Ammon's horn (tissue), 1 donor: ENCODE data around the gene SPAG7.
A peak's percentile ranks its signal among the peaks of the same experiment; 100 is the strongest.

ENCODE experiments used
- DNase-seq: peaks from one replicate; pipeline ENCODE4 v3.0.0-alpha.2; 2016; ENCODE audit warnings: low spot score

Gene SPAG7

DNA sequence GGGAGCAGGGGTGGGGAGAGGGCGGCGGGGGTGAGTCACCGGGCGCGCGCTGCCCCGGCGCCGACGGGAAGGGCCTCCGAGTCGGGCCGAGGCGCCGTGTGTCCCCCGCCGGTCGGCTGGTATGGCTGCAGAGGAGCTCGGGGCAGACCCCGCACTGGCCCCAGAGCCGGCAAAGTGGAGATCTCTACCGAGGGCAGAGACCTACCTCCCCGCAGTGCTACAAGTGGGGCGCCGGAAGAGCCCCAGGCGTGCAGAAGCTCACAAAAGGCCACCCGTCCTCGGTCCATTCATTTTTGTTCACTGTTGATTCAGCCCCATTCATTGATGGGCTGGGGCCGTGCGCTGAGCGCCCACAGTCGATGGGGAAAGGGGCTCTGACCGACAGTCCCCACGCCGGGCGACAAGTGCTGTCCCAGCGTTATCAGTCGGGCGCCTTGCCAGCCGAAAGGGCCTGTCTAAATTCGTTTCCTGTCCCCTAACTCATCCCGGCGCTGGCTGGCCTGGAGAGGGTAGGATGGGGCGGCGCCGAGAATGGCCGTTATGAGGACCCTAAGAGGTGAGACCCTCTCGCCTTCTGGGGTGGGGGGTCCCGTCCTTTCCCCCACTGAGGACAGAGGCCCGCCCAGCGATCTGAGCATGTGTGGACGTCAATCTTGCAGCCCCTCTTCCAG is 17.4 kb downstream of the SPAG7 start:
- no peak for DNase-seq

GRCh38 chr17:4949321-4950074 is 18.1 kb downstream of the SPAG7 start:
- DNase-seq = no peak

DNA sequence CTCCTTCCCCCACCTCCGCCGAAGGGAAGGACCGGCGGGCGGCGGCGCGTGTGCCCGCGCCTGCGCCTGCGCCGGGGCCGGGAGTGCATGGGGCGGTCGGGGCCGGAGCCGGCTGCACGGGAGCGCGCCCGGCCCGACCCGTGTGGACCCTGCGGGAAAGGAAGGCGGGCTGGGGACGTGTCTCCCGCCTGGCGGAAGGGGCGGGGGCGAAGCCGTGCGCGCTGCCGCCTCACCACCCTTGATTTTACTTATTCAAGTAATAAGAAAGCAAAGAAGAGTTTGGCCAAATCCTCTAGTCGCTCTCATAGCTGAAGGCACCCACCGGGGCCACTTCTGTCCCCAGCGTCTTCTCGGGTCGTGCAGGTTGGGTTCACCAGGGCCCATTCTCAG is 18.7 kb downstream of the SPAG7 start:
- DNase-seq = peak; percentile 82

DNA sequence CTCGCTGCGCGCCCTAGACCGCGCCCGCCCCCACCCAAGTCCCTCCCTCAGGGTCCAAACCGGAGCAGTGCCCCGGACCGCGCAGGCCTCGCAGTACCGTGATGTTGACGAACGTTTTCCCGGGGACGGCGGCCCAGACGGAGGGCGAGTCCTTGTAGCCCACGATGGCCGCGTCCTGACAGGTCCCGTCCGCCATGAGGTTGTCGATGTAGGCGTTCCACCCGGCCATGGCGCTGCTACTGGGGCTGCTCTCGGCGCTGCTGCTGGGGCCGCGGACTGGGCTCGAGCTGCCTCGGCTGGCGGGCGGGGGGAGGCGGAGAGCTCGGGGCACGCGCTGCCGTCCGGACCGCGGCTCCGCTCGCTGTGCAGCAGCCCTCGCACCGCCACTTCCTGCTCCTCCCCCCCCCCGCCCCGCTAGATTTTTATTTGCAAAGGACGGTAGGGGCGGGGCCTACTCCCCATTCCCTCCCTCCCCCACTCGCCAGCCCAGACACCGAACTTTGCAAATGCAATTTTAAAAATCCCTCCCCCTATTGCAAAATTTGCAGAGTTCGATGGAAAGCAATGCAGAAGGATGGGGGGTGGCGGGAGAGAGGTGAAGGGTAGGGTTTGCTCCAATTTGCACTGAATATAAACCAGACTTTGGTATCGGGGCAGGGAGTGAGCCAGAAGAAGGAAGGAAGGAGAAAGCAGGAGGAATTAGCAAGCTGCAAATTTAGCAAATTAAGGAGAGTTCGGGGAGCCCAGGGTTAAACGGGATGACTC is 19.3 kb downstream of the SPAG7 start, which contains the start of gene PFN1:
Gene PFN1 (minus strand): TSS at position 365 of the 765 bp plus-strand sequence. CDS start 136 bp downstream, at position 229.
- peak; percentile 91 for DNase-seq

DNA sequence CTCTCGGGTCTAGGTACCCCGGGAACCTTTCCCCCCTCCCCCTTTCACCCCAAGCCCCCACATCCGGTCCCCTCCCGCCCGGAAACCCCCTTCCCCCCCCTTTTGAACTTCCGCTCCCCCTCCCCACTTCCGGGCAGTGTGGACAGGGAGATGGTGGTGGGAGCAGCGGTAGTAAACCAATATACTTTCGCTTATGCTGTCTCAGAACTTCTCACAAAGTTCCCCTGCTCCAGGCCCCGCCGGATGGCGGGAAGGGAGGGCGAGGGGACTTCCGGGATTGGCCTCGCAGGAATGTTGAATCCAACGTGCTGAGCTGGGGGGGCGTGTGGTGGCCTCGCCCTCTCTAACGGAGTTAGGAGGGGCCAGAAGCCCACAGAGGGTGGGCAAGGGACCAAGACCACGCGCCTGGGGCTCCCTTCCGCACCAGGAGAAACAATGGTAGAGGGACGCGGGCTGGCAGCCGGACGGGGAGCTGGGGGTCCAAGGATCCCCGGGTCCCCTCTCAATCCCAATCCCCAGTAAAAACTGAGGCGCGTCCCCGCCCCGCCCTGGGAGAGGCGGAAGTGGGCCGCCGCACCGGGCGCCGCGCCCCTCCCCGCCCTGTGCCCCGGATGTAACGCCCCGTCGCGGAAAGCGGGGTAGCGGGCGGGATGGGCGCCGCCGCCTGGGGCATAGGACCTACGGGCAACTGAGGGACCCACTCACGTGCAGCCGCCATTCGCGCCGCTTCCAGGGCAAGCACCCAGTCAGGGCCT is 20.0 kb downstream of the SPAG7 start:
- no peak for DNase-seq

DNA sequence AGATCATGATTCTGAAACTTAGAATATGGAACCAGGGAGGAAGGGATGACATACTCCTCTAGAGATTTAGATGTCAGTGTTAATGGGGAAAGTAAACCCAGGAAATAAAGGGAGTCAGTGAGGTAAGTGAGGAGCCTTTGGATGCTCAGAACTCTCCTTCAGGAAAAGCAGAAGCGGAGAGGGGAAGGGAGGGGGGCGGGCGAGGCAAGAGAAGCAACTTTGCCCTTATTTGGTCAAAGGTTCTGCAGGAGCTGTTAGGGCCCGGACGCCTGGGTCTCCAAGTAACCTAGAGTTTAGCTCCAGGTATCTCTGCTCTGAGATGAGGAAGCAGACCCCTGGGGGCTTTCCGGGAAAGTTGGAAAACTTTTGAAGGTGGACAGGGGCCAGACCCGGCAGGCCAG is 20.6 kb downstream of the SPAG7 start:
- no peak for DNase-seq

DNA sequence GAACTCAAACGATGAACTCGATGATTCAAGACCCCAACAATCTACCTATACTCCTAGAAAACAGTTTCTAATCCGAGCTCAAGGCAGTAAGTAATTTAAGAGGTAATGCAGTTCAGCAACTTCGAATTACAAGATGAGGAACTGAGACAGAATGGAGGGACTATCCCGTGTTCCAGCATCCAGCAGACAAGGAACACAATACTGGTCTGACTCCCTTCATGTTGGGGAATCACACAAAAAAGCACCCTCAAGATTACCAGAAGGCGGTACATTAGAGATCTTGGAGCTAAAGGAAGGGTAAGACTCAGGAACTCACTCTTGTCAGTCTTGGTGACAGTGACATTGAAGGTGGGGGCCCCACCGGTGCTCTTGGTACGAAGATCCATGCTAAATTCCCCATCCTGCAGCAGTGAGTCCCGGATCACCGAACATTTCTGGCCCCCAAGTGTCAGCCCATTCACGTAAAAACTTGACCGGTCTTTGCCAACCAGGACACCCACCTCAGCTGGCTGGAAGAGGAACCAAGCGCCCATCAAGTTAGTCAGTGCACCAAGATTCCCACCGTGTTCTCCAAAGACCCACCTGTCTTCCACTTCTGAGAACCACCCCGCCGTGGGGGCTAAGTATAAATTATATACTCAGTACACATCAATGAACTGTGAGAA is 21.2 kb downstream of the SPAG7 start:
- DNase-seq = no peak

- no peak for DNase-seq
Measured at GRCh38 chr17:4945944-4946280, 21.7 kb downstream of the SPAG7 start.

DNA sequence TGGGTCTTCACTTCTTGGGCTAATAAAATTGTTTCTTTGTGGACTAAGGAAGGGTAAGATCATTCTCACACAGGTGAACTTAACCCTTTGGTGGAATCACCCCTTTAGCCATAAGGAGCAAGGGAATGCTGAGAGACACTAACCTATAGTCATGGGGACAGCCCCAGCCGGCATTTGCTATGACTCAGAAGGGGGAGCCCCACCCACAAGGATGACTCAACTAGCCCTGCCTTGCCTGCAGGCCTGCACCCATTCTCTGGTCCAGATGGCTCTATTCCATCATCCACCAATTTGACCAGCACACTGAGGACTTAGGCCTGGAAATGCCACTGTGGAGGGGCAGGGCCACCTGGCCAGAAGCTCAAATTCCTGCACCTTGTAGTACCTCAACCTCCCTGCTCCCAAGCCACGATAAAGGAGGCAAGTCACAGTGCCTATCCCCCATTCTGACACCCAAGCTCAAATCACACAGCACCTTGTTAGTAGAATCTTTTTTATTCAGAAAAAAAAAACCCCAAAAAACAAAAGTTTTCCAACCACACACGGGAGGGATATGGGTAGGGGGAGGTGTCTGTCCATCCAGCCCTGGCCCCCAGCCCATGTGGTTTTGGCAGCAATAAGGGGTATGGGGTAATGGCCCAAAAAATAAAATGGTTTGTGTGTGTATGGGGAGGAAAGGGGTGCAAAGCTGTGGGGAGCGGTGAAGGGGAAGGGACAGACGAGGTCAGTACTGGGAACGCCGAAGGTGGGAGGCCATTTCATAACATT is 22.3 kb downstream of the SPAG7 start:
- peak; percentile 56 for DNase-seq

DNA sequence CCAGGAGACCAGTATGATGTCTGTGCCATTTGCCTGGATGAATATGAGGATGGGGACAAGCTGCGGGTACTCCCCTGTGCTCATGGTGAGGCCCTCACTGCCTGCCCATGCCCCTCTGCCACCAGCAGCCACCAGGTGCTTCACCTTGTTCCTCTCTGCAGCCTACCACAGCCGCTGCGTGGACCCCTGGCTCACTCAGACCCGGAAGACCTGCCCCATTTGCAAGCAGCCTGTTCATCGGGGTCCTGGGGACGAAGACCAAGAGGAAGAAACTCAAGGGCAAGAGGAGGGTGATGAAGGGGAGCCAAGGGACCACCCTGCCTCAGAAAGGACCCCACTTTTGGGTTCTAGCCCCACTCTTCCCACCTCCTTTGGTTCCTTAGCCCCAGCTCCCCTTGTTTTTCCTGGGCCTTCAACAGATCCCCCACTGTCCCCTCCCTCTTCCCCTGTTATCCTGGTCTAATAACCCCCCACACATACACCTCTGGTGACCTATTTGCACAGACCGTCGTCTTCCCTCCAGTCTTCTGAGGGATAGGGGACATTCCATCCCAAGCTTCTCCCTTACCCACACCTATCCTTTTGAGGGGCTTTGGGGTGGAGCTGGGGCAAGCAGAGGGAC is 23.0 kb downstream of the SPAG7 start:
- no peak for DNase-seq

DNA sequence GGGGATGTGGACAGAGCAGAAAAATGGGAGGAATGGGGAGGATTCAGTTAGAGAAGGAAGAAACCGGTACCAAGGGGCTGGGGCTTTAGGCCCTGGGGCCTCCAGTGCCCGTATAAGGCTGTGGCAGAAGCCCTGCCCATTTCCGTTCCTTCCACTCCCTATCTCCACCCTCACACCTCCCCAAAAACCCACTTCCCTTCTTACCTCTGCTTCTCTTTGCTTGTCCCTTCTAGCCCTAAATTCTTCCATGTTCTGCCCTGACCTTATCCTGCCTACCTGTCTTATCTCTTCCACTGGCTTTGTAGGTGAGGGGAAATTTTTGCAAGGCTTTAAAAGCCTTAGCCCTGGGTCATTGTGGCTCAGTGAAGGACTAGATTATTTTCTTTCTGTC is 23.5 kb downstream of the SPAG7 start:
- DNase-seq = no peak

GRCh38 chr17:4942760-4943508 is 24.7 kb downstream of the SPAG7 start:
- no peak for DNase-seq

GRCh38 chr17:4941319-4941610 is 26.4 kb downstream of the SPAG7 start:
- DNase-seq = no peak

GRCh38 chr17:4940555-4941318 is 26.9 kb downstream of the SPAG7 start:
- peak; percentile 90 for DNase-seq

DNA sequence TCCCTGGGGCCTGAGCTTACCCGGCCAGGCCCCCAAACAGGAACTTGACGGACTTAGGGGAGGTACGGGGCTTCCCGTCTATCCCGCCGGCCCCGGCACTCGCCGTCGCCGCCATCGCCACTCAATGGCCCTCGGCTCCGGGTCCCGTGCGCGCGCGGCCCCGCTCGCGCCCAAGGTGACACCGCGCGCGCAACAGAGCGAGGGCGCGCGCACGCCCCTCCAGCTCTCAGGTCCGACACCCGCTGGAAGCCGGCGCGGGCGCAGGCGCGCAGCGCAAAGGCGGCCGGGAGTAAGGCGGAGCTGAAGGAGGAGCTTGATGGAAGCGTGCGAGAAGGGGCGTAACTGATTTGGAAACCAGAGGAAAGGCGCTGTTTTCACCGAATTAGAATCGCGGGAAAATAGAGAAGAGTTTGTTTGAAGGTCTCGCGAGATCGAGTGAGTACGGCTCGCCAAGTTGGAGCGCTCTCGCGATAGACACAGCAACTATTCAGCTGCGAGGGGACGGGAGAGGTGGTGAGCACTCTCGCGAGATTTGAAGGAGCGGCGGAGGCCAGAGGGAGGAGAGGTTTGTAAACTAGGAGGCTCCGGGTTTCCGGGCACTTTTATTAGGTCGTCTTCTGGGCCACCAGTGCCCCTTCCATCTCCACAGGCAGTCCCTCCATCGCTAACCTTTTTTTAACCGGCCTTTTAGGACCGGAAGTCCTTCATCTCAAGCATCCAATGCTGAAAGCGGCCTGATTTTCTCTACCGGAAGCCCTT is 27.6 kb downstream of the SPAG7 start, which contains the start of the genes RNF167 and SLC25A11:
Gene RNF167 (plus strand): TSS at position 473 of the 759 bp plus-strand sequence. CDS start 642 bp downstream, outside the sequence.
Gene SLC25A11 (minus strand): TSS at position 251 of the 759 bp plus-strand sequence. CDS start 136 bp downstream, at position 115.
- DNase-seq = peak; percentile 99

GRCh38 chr17:4939546-4939795 is 28.1 kb downstream of the SPAG7 start:
- no peak for DNase-seq

- no peak for DNase-seq
Measured at GRCh38 chr17:4938688-4939545, 28.7 kb downstream of the SPAG7 start.
